IMR-90 (cell line): Measurements from ENCODE around the gene KBTBD12. TPM values are rescaled to one million over a fixed set of nuclear protein-coding genes. Genes with fewer than 3 reads are reported as not detected.

Experiments
- ATAC-seq: fragments of 200-7000 bp; cut with Tn5 transposase; 2 replicates; pipeline ENCODE4 v1.9.1; 2020; ENCODE audit warnings: low read depth, mild to moderate bottlenecking, moderate library complexity
- BruUV-seq: library from RNA; stranded (reverse); fragments of 400-500 nt; replicated peaks from 2 replicates; lab custom pipeline; 2021; lab: Mats Ljungman, UMichigan
- CTCF ChIA-PET: fragments of 300-600 bp; formaldehyde crosslinking; extraction: SDS; loops from one replicate; lab custom pipeline; 2021; ENCODE audit warnings: antibody characterized with exemption; lab: Yijun Ruan, JAX
- POLR2A ChIA-PET: fragments of 300-600 bp; sonication (Branson Sonifier 250); formaldehyde crosslinking; loops from one replicate; lab custom pipeline; 2022; ENCODE audit warnings: antibody characterized with exemption; ENCODE audit not compliant: unreplicated experiment; lab: Charles Lee
- DNase-seq: peaks from one replicate; pipeline ENCODE4 v3.0.0; 2013
- H2AFZ ChIP-seq: replicated peaks from 2 replicates; pipeline ENCODE3; 2013; ENCODE audit warnings: low read length, mild to moderate bottlenecking; ENCODE audit not compliant: poor library complexity
- H2AK5ac ChIP-seq: 2 replicates; pipeline ENCODE4 v1.6.1; 2013; ENCODE audit warnings: low read depth, low read length, inconsistent platforms
- H2AK9ac ChIP-seq: replicated peaks from 2 replicates; pipeline ENCODE3; 2013; ENCODE audit warnings: mild to moderate bottlenecking, low read depth, low read length, moderate library complexity; ENCODE audit not compliant: poor library complexity
- H2BK120ac ChIP-seq: 2 replicates; pipeline ENCODE4 v1.6.1; 2013; ENCODE audit warnings: low read depth, low read length, inconsistent platforms
- H2BK15ac ChIP-seq: 3 replicates; pipeline ENCODE4 v1.6.1; 2013; ENCODE audit warnings: low read depth, low read length, inconsistent platforms
- H2BK20ac ChIP-seq: 2 replicates; pipeline ENCODE4 v1.6.1; 2013; ENCODE audit warnings: low read depth, mild to moderate bottlenecking, inconsistent platforms, low read length, moderate library complexity
- H2BK5ac ChIP-seq: 2 replicates; pipeline ENCODE4 v1.6.1; 2013; ENCODE audit warnings: mild to moderate bottlenecking, low read depth, low read length, inconsistent platforms; ENCODE audit not compliant: poor library complexity, severe bottlenecking
- H3K14ac ChIP-seq: replicated peaks from 2 replicates; pipeline ENCODE4 v1.6.1; 2013; ENCODE audit warnings: low read depth, low read length, inconsistent platforms
- H3K18ac ChIP-seq: 2 replicates; pipeline ENCODE4 v1.6.1; 2013; ENCODE audit warnings: low read depth, low read length, control low read depth
- H3K23ac ChIP-seq: 2 replicates; pipeline ENCODE4 v1.6.1; 2013; ENCODE audit warnings: low read depth, low read length, inconsistent platforms
- H3K27ac ChIP-seq: 2 replicates; pipeline ENCODE4 v1.5.1; 2013; ENCODE audit warnings: mild to moderate bottlenecking, control low read depth, low read length; ENCODE audit not compliant: insufficient read depth
- H3K27me3 ChIP-seq: 2 replicates; pipeline ENCODE4 v1.6.1; 2013; ENCODE audit warnings: low read length; ENCODE audit not compliant: control insufficient read depth, insufficient read depth
- H3K36me3 ChIP-seq: 2 replicates; pipeline ENCODE4 v1.6.1; 2013; ENCODE audit warnings: low read length, mixed read lengths; ENCODE audit not compliant: control insufficient read depth, insufficient read depth
- H3K4ac ChIP-seq: 2 replicates; pipeline ENCODE4 v1.6.1; 2013; ENCODE audit warnings: low read depth, low read length, inconsistent platforms
- H3K4me1 ChIP-seq: 2 replicates; pipeline ENCODE4 v1.6.1; 2013; ENCODE audit warnings: low read length, mixed read lengths; ENCODE audit not compliant: control insufficient read depth, insufficient read depth
- H3K4me2 ChIP-seq: 2 replicates; pipeline ENCODE4 v1.6.1; 2013; ENCODE audit warnings: low read depth, mild to moderate bottlenecking, control low read depth, low read length, moderate library complexity
- H3K4me3 ChIP-seq: 2 replicates; pipeline ENCODE4 v1.5.1; 2013; ENCODE audit warnings: low read depth, mild to moderate bottlenecking, control low read depth, low read length, moderate library complexity; ENCODE audit not compliant: insufficient read depth
- H3K56ac ChIP-seq: 2 replicates; pipeline ENCODE4 v1.6.1; 2013; ENCODE audit warnings: low read length, inconsistent platforms; ENCODE audit not compliant: insufficient read depth; ENCODE audit errors: extremely low read depth
- H3K79me1 ChIP-seq, 2 experiments: 2 replicates each; pipeline ENCODE4 v1.6.1; 2013; ENCODE audit warnings: low read length in 2 of 2, inconsistent platforms in 1 of 2, low read depth in 1 of 2
- H3K9ac ChIP-seq: 2 replicates; pipeline ENCODE4 v1.6.1; 2013; ENCODE audit warnings: low read depth, low read length, control low read depth
- H3K9me1 ChIP-seq: 2 replicates; pipeline ENCODE4 v1.6.1; 2013; ENCODE audit warnings: low read length, inconsistent platforms; ENCODE audit not compliant: insufficient read depth
- H3K9me3 ChIP-seq: 2 replicates; pipeline ENCODE4 v1.6.1; 2013; ENCODE audit warnings: low read length; ENCODE audit not compliant: control insufficient read depth, insufficient read depth
- H4K20me1 ChIP-seq: 2 replicates; pipeline ENCODE4 v1.6.1; 2013; ENCODE audit warnings: low read length, inconsistent platforms; ENCODE audit not compliant: insufficient read depth
- H4K5ac ChIP-seq: 2 replicates; pipeline ENCODE4 v1.6.1; 2013; ENCODE audit warnings: mild to moderate bottlenecking, low read depth, low read length, control low read depth
- H4K8ac ChIP-seq, 2 experiments: 2 replicates each; pipeline ENCODE4 v1.6.1; 2013; ENCODE audit warnings: low read depth in 2 of 2, low read length in 2 of 2, control low read depth in 1 of 2, inconsistent platforms in 1 of 2
- H4K91ac ChIP-seq: 2 replicates; pipeline ENCODE4 v1.6.1; 2013; ENCODE audit warnings: low read depth, low read length, inconsistent platforms; ENCODE audit not compliant: insufficient read depth
- BHLHE40 ChIP-seq: fragments of 150-350 bp; IDR thresholded peaks from 2 replicates; pipeline ENCODE4 v1.6.1; 2016; ENCODE audit warnings: mild to moderate bottlenecking, low read depth, low read length
- CEBPB ChIP-seq: IDR thresholded peaks from 2 replicates; pipeline ENCODE4 v1.6.1; 2012; ENCODE audit warnings: low read depth, low read length, improper control_type of control experiment
- ELK1 ChIP-seq: fragments of 150-350 bp; IDR thresholded peaks from 2 replicates; pipeline ENCODE4 v1.6.1; 2016; ENCODE audit warnings: low read depth, mild to moderate bottlenecking, low read length, moderate library complexity, borderline replicate concordance
- FOS ChIP-seq: fragments of 150-350 bp; IDR thresholded peaks from 2 replicates; pipeline ENCODE4 v1.6.1; 2016; ENCODE audit warnings: low read depth, low read length
- MAFK ChIP-seq: IDR thresholded peaks from 2 replicates; pipeline ENCODE4 v1.6.1; 2012; ENCODE audit warnings: low read depth, low read length, improper control_type of control experiment
- NFE2L2 ChIP-seq: fragments of 150-350 bp; IDR thresholded peaks from 2 replicates; pipeline ENCODE4 v1.6.1; 2016; ENCODE audit warnings: low read depth, mild to moderate bottlenecking, low read length
- POLR2A ChIP-seq: IDR thresholded peaks from 2 replicates; pipeline ENCODE4 v1.6.1; 2012; ENCODE audit warnings: mild to moderate bottlenecking, low read depth, low read length
- RAD21 ChIP-seq: IDR thresholded peaks from 2 replicates; pipeline ENCODE4 v1.6.1; 2012; ENCODE audit warnings: low read length, improper control_type of control experiment
- RFX5 ChIP-seq: IDR thresholded peaks from 2 replicates; pipeline ENCODE4 v1.8.0; 2012; ENCODE audit warnings: low read depth, mild to moderate bottlenecking, low read length, moderate library complexity
- WGBS, 2 experiments: methylation state at CpG; one replicate each; pipeline versions ENCODE4 v1.1.5 to v1.1.7; 2013; ENCODE audit warnings: missing lambda C conversion rate in 2 of 2; ENCODE audit not compliant: insufficient read length in 1 of 2; ENCODE audit errors: extremely low coverage in 2 of 2; 5-methylcytosine and 5-hydroxymethylcytosine counted together
- dilution Hi-C: fragments of 300-500 bp; cut with HindIII; formaldehyde crosslinking; loops from one replicate; pipeline ENCODE4 v1.14.3; 2018; ENCODE audit warnings: low sequenced_read_pairs; ENCODE audit not compliant: unreplicated experiment
- in situ Hi-C: fragments of 300-500 bp; cut with MboI; formaldehyde crosslinking; loops from 3 replicates; pipeline ENCODE4 v1.14.3; 2019; ENCODE audit warnings: low sequenced_read_pairs, inconsistent platforms, mixed read lengths
- intact Hi-C: fragments of 100-400 bp; cut with micrococcal nuclease; formaldehyde crosslinking; loops from 2 replicates; pipeline ENCODE4 v1.10.0; 2022
- polyA plus RNA-seq, 3 experiments: library from polyadenylated mRNA; depleted of rRNA; stranded (reverse); fragments of >200 nt; gene quantifications; 2 replicates each; pipeline ENCODE4 v1.2.3, GENCODE V29; 2012; ENCODE audit warnings: low replicate concordance in 1 of 3
- total RNA-seq: library from RNA; depleted of rRNA; stranded (reverse); fragments of >200 nt; gene quantifications from 2 replicates; pipeline ENCODE4 v1.2.3, GENCODE V29; 2012
- TF ChIP-seq, protein P1 (sequence below): conservative IDR thresholded peaks from 2 replicates; pipeline ENCODE4 v1.5.1; 2012; ENCODE audit warnings: mild to moderate bottlenecking, low read depth, low read length, improper control_type of control experiment

KBTBD12 gene
- total and polyA plus RNA-seq, 2 of the 4 experiments (the other 2 are of a cell fraction), result not detected

GRCh38 chr3:128006061-128007032, 91.3 kb downstream of the KBTBD12 start (continued):
- TF ChIP-seq, protein P1, sequence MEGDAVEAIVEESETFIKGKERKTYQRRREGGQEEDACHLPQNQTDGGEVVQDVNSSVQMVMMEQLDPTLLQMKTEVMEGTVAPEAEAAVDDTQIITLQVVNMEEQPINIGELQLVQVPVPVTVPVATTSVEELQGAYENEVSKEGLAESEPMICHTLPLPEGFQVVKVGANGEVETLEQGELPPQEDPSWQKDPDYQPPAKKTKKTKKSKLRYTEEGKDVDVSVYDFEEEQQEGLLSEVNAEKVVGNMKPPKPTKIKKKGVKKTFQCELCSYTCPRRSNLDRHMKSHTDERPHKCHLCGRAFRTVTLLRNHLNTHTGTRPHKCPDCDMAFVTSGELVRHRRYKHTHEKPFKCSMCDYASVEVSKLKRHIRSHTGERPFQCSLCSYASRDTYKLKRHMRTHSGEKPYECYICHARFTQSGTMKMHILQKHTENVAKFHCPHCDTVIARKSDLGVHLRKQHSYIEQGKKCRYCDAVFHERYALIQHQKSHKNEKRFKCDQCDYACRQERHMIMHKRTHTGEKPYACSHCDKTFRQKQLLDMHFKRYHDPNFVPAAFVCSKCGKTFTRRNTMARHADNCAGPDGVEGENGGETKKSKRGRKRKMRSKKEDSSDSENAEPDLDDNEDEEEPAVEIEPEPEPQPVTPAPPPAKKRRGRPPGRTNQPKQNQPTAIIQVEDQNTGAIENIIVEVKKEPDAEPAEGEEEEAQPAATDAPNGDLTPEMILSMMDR, result no peak

DNA sequence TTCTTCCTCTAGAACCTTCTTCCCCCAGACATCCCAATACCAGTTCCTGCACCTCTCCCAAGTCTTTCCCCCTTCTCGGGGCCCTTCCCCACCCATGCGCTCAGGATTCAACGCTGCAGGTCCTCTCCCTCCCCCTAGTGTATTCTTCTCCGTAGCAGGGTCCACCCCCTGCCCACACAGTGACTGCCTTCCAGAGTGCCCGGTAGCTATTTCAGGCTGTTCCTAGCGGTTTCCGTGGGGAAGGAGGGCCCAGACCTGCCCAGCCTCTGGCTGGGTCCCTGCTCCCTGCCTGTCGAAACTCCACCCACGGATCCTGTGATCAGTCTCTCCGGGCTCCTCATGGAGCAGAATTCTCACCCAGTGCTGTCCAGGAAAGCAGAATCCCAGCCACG, 92.0 kb downstream of the KBTBD12 start:
- H2AK9ac ChIP-seq, result no peak overlapping the region
- no CpG with 5 or more reads among the region's 11 CpGs for WGBS, 2 experiments
- H3K36me3 ChIP-seq, result no peaks in the 10 kb centered on the region
- no peak overlapping the region for H3K4ac ChIP-seq
- in situ Hi-C loops, result no loop called here
- H3K27me3 ChIP-seq, result peaks cover 36% of the 10 kb centered on the region
- H2BK15ac ChIP-seq, result no peak overlapping the region
- H2BK20ac ChIP-seq, result no peak overlapping the region
- no TSS peak for BruUV-seq
- ChIA-PET CTCF (no interaction called here), POLR2A (no interaction called here)
- H2BK5ac ChIP-seq, result no peak overlapping the region
- no peak overlapping the region for H2AK5ac ChIP-seq
- intact Hi-C loops, result no loop called here
- H3K4me3 ChIP-seq, result no peak overlapping the region
- peaks cover 3% of the 10 kb centered on the region; the same call in 1 of the 2 replicates for H3K9me1 ChIP-seq
- H3K4me2 ChIP-seq, result no peak overlapping the region
- H3K9ac ChIP-seq, result no peak overlapping the region
- H3K14ac ChIP-seq, result no peak overlapping the region
- no peak overlapping the region for H3K18ac ChIP-seq
- no peak overlapping the region for H4K91ac ChIP-seq
- H3K4me1 ChIP-seq, result peaks cover 2% of the 10 kb centered on the region; the same call in 1 of the 2 replicates
- H3K56ac ChIP-seq, result no peak overlapping the region
- peak overlapping the region; percentile 21 for H2AFZ ChIP-seq
- DNase-seq, result no peak
- H3K23ac ChIP-seq, result no peak overlapping the region
- H2BK120ac ChIP-seq, result no peak overlapping the region
- no peak overlapping the region for H3K27ac ChIP-seq
- dilution Hi-C loops, result no loop called here
- H3K79me1 ChIP-seq, result no peaks in the 10 kb centered on the region
- ATAC-seq, result peak; percentile 42; the same call in 1 of the 2 replicates
- no peak overlapping the region for H4K8ac ChIP-seq
- H4K5ac ChIP-seq, result no peak overlapping the region
- H4K20me1 ChIP-seq, result no peaks in the 10 kb centered on the region
- H3K9me3 ChIP-seq, result no peaks in the 10 kb centered on the region
- TF ChIP-seq FOS, result no peak
- TF ChIP-seq RAD21, result no peak
- TF ChIP-seq ELK1, result no peak
- TF ChIP-seq POLR2A, result no peak
- TF ChIP-seq CEBPB, result no peak
- no peak for TF ChIP-seq BHLHE40
- no peak for TF ChIP-seq MAFK
- no peak for TF ChIP-seq NFE2L2
- TF ChIP-seq, protein P1, result no peak
- TF ChIP-seq RFX5, result no peak
